ENCODE data around the gene RUSF1. TPM values are rescaled to one million over a fixed set of nuclear protein-coding genes. Genes with fewer than 3 reads are reported as not detected.

RUSF1 gene
- polyA plus RNA-seq, 1 of the 3 experiments (the other 2 are of a cell fraction) = 36.5 TPM

DNA sequence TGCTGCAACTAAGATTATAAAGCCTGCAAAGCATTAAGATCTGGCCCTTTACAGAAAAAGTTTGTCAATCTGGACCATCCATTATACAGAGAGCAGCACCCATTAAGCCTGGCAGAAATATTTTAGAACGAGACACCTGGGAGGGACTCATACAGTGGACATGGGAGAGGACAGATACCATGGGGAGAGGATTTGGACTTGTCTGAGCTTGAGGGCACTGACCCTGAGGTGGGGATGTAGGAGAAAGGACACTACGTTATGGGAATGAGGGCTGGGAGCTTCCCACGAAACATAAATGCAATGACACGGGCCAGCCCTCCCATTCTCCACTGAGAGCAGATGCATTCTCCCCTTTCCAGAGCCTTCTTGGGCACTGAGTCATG is 6.2 kb downstream of the RUSF1 start (continued):
- TF ChIP-seq MEF2A (IDR thresholded peaks at IDR 0.05; ENCODE audit: borderline replicate concordance, low read depth) (no peak), MAX (IDR thresholded peaks at IDR 0.05; ENCODE audit: low read depth) (no peak), SMC3 (IDR thresholded peaks at IDR 0.05; ENCODE audit: low read depth, low read length) (no peak)

DNA sequence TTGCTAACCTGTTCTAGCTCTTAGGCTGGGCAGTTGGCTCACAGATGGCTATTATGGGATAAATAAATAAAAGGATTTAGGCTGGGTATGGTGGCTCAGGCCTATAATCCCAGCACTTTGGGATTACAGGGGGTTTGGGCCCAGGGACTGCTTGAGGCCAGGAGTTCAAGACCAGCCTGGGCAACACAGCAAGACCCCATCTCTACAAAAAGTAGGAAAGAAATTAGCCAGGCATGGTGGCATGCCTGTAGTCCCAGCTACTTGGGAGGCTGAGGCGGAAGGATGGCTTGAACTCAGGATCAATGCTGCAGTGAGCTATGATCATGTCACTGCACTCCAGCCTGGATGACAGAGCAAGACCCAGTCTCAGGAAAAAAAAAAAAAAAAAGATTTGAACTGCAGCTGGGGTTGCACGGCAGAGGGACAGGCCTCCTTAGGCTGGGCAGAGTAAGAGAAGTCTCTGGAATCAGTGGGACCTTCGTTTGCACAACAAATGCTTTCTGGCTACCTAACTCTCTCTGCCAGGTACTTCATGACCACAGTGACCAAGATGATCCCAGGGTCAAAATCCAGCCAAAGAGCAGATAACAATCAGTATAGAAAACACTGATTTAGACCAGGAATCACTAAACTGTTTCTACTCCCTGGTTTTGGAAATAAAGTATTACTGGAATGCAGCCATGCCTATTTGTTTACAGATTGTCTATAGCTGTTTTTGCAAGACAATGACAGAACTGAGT is 6.8 kb downstream of the RUSF1 start:
- 83% methylated on average over 3 of the region's 3 CpGs for WGBS (ENCODE audit: low lambda C conversion rate)
- H3K79me2 ChIP-seq (ENCODE audit: insufficient read depth) = peaks cover 12% of the 10 kb centered on the region
- no peak overlapping the region for H3K9ac ChIP-seq
- H2AFZ ChIP-seq (ENCODE audit: low read depth) = no peak overlapping the region
- H3K36me3 ChIP-seq (replicated peaks in 1 of 2; ENCODE audit: control insufficient read depth in 1 of 2, insufficient read depth in 2 of 2, low read length in 1 of 2) = peaks cover 22 to 45% of the 10 kb centered on the region in 2 experiments
- no peaks in the 10 kb centered on the region for H3K9me3 ChIP-seq
- ChIA-PET POLR2A (no interaction called here), CTCF (interaction anchor here (1.1 to 1.2 kb wide), 2 partner anchors 13 to 28 kb away, joined by 5 read pairs; no protein-coding TSS in a partner anchor)
- H3K4me1 ChIP-seq (ENCODE audit: control insufficient read depth in 1 of 2, insufficient read depth in 2 of 2, low read depth in 1 of 2, low read length in 1 of 2) = no peaks in the 10 kb centered on the region
- H3K27me3 ChIP-seq (ENCODE audit: insufficient read depth) = no peaks in the 10 kb centered on the region
- no peak overlapping the region for H3K27ac ChIP-seq (ENCODE audit: low read depth in 2 of 2, low read length in 1 of 2)
- H3K4me3 ChIP-seq (ENCODE audit: low read depth in 2 of 2, low read length in 1 of 2) = no peak overlapping the region
- no peak overlapping the region for H3K4me2 ChIP-seq
- DNase-seq = no peak
- TF ChIP-seq TCF12 (IDR thresholded peaks at IDR 0.05) = no peak
- no peak for TF ChIP-seq IRF3 (IDR thresholded peaks at IDR 0.05; ENCODE audit: low read depth, low read length)
- TF ChIP-seq FOXM1 (IDR thresholded peaks at IDR 0.05; ENCODE audit: low read depth) = no peak
- no peak for TF ChIP-seq EP300 (IDR thresholded peaks at IDR 0.05; ENCODE audit: borderline replicate concordance in 1 of 2, low read depth in 1 of 2, low read length in 1 of 2)
- TF ChIP-seq, protein P1, sequence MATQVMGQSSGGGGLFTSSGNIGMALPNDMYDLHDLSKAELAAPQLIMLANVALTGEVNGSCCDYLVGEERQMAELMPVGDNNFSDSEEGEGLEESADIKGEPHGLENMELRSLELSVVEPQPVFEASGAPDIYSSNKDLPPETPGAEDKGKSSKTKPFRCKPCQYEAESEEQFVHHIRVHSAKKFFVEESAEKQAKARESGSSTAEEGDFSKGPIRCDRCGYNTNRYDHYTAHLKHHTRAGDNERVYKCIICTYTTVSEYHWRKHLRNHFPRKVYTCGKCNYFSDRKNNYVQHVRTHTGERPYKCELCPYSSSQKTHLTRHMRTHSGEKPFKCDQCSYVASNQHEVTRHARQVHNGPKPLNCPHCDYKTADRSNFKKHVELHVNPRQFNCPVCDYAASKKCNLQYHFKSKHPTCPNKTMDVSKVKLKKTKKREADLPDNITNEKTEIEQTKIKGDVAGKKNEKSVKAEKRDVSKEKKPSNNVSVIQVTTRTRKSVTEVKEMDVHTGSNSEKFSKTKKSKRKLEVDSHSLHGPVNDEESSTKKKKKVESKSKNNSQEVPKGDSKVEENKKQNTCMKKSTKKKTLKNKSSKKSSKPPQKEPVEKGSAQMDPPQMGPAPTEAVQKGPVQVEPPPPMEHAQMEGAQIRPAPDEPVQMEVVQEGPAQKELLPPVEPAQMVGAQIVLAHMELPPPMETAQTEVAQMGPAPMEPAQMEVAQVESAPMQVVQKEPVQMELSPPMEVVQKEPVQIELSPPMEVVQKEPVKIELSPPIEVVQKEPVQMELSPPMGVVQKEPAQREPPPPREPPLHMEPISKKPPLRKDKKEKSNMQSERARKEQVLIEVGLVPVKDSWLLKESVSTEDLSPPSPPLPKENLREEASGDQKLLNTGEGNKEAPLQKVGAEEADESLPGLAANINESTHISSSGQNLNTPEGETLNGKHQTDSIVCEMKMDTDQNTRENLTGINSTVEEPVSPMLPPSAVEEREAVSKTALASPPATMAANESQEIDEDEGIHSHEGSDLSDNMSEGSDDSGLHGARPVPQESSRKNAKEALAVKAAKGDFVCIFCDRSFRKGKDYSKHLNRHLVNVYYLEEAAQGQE (IDR thresholded peaks at IDR 0.05; ENCODE audit: low read depth, low read length) = no peak
- TF ChIP-seq RFX5 (IDR thresholded peaks at IDR 0.05; ENCODE audit: low read length) = no peak
- TF ChIP-seq RAD21 (IDR thresholded peaks at IDR 0.05; ENCODE audit: low read length) = no peak
- no peak for TF ChIP-seq USF1 (IDR thresholded peaks at IDR 0.05; ENCODE audit: borderline replicate concordance, low read depth)
- no peak for TF ChIP-seq CHD2 (IDR thresholded peaks at IDR 0.05; ENCODE audit: low read length, partially characterized antibody)
- no peaks in the 10 kb centered on the region for H3F3A ChIP-seq (replicated peaks; ENCODE audit: insufficient read depth)
- H3K9me2 ChIP-seq = no peaks in the 10 kb centered on the region
- no peaks in the 10 kb centered on the region; the same call in 1 of the 2 replicates for H4K20me1 ChIP-seq (ENCODE audit: insufficient read depth)
